Superior temporal gyrus (tissue), 1 donor: Measurements from ENCODE around the gene LMF2.

Experiments used
- DNase-seq: peaks from one replicate; pipeline ENCODE4 v3.0.0-alpha.2; 2016; ENCODE audit errors: extremely low spot score

LMF2 gene

DNA sequence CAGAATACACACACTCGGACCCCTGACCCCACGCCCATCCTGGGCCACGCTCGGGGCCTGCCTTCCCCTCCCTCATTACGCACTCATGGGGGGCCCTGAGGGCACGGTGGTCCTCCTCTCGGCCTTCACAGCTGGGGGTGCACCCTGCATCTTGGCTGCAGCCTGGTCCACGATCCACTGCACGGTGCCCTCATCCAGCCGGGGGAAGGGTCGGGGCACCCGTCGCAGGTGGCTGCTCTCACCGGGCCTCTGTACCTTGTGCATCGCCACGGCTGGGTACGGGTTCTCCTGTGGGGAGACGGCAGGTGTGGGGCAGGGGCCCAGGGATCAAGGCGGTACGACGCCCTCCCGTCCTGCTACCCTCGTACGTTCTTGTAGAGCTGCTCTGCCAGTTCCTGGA, 43.1 kb downstream of the LMF2 start:
- DNase-seq = no peak

DNA sequence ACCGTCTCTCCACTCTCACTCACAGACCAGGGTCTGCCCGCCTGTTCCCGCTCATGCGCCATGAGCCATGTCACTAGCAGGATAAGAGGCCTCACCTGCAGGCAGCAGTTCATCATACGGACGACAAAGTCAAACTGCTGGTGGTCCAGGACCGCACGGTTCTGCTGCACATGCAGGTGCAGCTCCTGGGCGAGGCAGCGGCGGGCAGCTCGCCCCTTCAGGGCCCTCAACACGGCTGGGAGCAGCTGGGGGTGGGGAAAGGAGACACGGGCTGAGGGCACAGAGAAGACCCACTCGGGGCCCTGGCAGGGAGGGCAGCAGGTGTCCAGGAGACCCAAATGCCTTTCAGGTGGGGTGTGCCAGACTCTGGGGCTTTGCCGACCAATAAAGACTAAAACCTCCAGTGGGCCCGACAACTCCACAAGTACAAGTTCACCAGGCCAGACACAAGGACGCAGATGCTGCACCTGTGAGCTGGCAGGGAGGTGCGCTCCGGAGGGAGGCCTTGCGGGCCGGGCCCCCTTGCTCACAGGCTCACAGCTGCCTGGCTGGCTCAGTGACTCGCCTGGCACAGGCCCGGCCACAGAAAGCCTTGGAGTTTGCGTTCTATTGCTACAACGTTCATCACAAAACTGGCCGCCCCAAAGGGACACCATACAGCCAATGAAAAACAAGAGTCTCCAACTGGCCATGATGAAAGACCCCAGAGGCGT, 44.2 kb downstream of the LMF2 start:
- DNase-seq = no peak

DNA sequence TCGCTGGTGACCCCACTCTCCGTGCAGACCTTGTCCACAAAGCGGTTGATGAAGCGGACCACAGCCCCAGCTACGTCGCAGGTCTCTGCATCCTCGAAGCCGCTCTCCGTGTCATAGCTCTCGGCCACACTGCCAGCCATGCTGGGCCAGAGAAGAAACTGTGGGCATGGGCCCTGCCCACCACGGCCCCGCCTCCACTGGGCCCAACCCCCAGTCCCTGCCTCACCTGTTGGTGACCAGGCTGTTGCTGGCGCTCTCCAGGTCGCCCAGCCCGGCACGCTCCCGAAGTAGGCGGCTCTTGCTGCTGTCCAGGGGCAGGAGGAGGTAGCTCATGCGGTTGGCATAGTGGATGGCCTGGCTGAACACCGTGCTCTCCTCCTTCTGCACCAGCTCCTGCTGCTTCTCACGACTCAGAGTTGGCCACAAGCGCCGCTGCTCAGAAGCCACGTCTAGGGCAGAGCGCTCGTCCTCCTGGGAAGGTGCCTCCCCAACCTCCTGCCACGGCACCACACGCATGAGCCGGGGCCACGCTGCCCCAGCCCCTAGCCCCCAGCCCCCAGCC, 45.4 kb downstream of the LMF2 start:
- DNase-seq = no peak

DNA sequence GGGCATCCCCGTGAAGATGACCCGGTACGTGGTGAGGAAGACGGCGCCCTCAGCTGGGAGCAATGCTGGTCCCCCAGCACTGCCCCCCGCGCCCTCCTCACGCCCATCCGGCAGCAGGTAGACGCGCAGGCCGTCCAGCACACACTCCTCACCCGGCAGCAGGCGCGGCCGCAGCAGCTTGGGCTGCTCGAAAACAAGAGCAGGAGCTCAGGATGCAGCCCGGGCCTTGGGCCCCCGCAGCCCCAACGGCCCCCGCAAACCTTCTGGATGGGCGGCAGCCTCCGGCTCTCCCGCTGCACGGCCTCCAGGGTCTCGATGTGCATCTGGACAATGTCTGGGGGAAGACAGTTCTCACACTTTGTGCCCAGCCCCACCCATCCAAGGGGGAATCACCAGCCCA, 46.0 kb downstream of the LMF2 start:
- DNase-seq = no peak

DNA sequence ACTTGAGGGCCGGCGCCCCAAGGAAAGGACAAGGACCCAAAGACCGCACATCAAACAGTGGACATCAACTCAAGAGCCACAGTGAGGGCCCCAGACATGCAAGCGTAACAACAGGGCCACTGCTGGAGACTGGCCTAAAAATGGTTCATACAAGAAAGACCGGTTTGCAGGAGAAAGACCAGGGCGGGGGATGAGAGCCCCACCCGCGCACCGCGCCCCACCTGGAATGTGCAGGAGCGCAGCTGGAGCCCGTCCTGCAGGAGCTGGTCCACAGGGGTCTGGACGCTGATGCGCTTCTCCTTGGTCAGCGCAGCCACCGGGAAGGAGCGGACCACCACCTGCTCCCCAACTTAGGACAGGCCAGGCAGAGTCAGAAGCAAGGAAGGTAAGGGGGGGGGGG, 46.6 kb downstream of the LMF2 start:
- DNase-seq = no peak

DNA sequence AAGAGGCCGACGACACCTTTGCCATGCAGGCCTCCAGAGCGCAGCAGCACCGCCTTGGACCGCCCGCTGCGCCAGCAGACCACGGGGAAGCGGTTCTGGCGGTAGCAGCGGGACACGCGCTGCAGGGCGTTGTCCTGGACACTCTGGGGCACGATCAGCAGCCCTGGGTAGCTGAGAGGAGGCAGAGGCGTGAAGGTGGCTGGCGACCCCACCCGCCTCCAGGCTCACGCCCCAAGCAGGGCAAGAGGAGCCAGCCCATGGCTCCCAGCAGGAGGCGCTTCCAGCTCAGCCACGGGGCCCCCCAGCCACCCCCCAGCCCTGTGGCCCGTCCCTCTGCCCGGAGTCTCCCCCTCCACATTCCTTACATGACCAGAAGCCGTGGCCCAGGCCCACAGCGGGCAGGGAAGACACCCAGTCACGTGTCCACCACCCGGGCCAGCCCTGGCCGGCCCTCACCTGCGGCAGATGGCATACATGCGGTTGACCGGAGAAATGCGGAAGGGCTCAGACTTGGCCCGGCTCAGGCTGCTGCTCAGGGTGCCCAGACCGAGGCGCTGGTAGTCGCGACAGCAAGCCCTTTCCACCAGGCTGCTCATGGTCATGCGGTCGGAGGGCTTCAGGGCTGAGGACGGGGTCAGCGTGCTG, 47.9 kb downstream of the LMF2 start:
- DNase-seq = no peak

DNA sequence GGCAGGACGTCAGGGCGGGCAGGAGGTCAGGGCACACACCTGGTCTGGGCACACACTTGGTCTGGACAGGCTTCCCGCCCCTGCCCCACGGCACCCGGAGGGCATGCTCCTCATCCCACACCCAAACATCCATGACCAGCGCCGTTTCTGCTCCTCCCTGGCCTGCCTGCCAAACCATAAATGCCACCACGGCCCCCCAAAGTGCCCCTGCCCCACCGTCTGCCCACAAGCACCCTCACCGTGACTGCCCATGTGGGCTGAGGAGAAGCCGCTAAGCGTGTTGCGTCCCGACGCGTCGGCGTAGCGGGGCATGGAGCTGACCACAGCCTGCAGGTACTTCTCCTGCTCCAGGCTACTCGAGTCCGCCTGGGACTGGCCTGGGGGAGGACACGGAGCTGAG, 48.5 kb downstream of the LMF2 start:
- no peak for DNase-seq

DNA sequence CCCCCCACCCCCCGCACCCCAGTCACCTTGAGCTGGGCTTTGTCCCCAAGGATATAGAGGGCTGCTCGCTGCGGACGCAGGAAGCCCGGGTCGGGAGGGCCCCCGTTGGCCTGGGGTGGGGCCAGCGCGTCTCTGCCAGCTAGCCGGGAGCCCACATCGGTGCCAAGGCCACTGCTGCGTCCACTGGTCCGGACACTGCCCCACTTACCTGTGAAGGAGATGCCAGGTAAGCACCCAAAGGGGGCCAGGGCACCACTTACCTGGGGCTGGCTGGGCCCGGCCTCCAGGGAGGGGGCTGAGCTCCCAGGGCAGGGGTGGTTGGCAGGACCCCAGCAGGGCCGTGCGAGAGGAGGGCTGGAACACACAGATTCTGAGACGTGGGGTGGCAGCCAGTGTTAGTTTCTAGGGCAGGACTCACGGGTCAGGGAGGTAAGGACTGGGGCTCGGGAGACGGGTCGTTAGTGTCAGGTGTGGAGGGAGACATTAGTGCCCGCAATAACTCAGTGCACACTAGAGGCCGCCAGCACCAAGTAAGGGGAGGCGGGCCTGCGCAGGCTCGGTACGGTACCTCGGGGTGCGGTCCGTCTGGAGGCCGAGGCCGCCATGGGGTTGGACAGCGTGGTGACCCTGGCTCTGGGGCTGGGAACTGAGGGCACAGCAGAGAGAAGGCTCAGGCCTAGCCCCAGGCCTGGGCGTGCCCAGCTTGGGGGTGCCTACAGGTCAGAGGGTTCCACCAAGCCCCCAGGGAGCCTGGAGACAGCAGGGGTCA, 50.9 kb downstream of the LMF2 start:
- DNase-seq = no peak

DNA sequence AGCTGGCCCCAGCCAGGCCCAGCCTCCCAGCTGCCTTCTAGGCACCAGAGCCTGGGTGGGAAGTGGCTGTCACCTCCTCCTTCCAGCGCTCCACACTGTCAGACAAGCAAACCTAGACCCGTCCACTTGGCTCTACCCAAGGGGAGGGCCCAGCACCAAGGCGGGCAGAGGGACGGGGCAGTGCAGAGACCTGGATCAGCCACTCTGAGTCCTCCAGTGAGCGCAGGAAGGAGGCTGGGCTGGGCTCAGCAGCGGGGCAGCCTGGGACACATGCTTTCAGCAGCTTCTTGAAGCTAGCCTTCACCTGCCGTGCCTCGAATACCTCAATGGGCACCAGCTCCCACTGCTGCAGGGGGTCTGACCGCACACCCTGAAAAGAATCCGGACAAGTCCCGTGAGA, 51.5 kb downstream of the LMF2 start:
- no peak for DNase-seq

DNA sequence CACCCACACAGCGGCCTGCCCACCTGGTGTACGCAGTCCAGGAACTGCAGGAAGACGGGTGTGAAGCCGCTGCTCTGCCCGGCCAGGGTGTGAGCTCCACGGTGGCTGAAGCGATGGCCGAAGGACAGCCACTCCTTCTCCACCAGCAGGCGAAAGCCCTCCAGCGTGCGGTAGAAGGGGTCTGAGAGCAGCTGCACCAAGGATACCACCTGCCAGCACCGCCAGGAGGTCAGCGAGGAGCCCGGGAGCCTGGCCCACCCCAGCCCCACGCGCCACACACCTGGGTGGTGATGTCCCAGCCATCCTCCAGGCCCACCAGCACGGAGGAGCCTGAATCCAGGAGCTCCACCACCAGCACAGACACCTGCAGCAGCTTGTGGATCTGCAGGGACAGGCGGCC, 52.3 kb downstream of the LMF2 start:
- no peak for DNase-seq

DNA sequence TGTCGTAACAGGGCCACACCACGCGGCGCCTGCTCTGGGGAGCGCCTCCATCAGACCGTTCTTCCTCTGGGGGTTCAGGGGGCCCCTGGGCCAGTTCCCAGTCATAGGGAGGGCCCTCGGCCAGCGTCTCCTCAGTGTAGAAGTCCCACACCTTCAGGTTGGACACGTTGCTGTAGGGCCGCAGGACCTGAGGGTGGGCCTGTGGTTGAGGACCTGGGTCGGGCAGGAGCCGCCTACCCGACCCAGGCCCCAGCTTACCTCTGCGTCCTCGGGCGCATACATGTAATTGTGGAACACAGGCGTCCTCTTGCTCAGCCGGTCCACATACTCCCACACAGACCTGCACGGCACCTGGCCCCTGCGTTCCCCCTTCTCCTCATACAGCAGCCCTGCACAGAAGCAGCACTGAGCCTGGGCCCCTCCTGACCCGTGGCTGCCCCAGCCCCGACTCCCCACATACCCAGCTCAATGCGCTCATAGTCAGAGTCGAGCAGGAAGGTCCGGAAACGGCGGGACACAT, 52.9 kb downstream of the LMF2 start:
- no peak for DNase-seq
